ENCODE measurements around the gene NCAM2.

Gene NCAM2

GRCh38 chr21:21184771-21185528, 186.7 kb downstream of the NCAM2 start:
- Histone ChIP-seq H3K27me3 (no peaks in the 10 kb centered on the region), H3K4me3 (no peak overlapping the region), H4K20me1 (no peaks in the 10 kb centered on the region), H3K9ac (no peak overlapping the region), H3K4me2 (no peak overlapping the region), H3K9me3 (no peaks in the 10 kb centered on the region), H3K4me1 (no peaks in the 10 kb centered on the region), H3K27ac (no peak overlapping the region), H3K36me3 (no peaks in the 10 kb centered on the region)
- TF ChIP-seq Cebpa-rat (IDR thresholded peaks at IDR 0.05), result no peak

DNA sequence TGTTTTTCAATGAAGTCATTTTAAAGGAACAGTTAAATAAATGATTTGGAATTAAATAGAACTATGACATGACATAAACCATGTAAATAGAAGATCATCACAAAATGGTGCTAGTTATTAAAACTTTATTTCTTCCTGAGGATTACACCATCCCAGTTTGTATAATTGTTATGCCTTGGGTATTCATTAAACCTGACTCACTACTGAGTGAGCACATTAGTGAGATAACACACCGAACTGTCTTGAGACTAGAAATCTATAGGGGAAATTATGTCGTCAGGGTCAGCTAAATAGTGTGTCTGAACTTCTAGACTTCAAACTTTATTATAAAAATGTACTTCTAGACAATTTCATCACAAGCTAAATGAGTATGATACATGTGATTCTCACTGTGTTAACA, 189.4 kb downstream of the NCAM2 start:
- Histone ChIP-seq H3K4me1 (no peaks in the 10 kb centered on the region), H3K4me2 (no peak overlapping the region), H3K9ac (no peak overlapping the region), H4K20me1 (no peaks in the 10 kb centered on the region), H3K4me3 (no peak overlapping the region), H3K36me3 (no peaks in the 10 kb centered on the region), H3K9me3 (no peaks in the 10 kb centered on the region), H3K27ac (no peak overlapping the region), H3K27me3 (no peaks in the 10 kb centered on the region)
- no peak for TF ChIP-seq Cebpa-rat (IDR thresholded peaks at IDR 0.05)

GRCh38 chr21:21188513-21189195, 190.4 kb downstream of the NCAM2 start:
- no peak overlapping the region for H3K27ac ChIP-seq
- H4K20me1 ChIP-seq, result no peaks in the 10 kb centered on the region
- H3K27me3 ChIP-seq, result no peaks in the 10 kb centered on the region
- no peak overlapping the region for H3K4me3 ChIP-seq
- no peaks in the 10 kb centered on the region for H3K36me3 ChIP-seq
- no peaks in the 10 kb centered on the region for H3K4me1 ChIP-seq
- H3K9me3 ChIP-seq, result no peaks in the 10 kb centered on the region
- TF ChIP-seq Cebpa-rat (IDR thresholded peaks at IDR 0.05), result no peak
- no peak overlapping the region for H3K9ac ChIP-seq
- no peak overlapping the region for H3K4me2 ChIP-seq

GRCh38 chr21:21195417-21195943, 197.3 kb downstream of the NCAM2 start:
- no peak overlapping the region for H3K27ac ChIP-seq
- no peaks in the 10 kb centered on the region for H3K4me1 ChIP-seq
- H3K9ac ChIP-seq, result no peak overlapping the region
- no peaks in the 10 kb centered on the region for H3K9me3 ChIP-seq
- no peak overlapping the region for H3K4me3 ChIP-seq
- H3K27me3 ChIP-seq, result no peaks in the 10 kb centered on the region
- no peak for TF ChIP-seq Cebpa-rat (IDR thresholded peaks at IDR 0.05)
- no peak overlapping the region for H3K4me2 ChIP-seq
- no peaks in the 10 kb centered on the region for H4K20me1 ChIP-seq
- no peaks in the 10 kb centered on the region for H3K36me3 ChIP-seq

DNA sequence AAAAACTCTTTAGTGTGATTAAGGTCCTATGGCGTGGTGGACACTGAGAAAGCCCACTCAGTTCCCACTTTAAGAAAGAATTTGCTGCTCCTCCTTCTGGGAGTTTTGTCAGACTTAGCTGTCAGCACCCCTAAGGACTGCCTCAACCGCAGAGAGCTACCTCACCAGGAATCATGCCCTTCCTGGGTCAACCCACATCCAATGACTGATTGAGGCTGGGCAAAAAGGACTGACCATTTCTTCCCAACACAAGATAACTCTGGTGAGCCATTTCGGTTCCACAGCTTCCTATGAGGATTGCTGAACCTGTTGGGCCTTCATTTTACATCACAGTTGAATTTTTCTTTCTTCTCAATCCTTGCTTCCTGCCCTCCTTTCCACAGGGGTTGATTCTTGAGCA, 197.9 kb downstream of the NCAM2 start:
- Histone ChIP-seq H4K20me1 (no peaks in the 10 kb centered on the region), H3K4me1 (no peaks in the 10 kb centered on the region), H3K9ac (no peak overlapping the region), H3K4me3 (no peak overlapping the region), H3K27me3 (no peaks in the 10 kb centered on the region), H3K36me3 (no peaks in the 10 kb centered on the region), H3K4me2 (no peak overlapping the region), H3K27ac (no peak overlapping the region), H3K9me3 (no peaks in the 10 kb centered on the region)
- TF ChIP-seq Cebpa-rat (IDR thresholded peaks at IDR 0.05), result no peak

DNA sequence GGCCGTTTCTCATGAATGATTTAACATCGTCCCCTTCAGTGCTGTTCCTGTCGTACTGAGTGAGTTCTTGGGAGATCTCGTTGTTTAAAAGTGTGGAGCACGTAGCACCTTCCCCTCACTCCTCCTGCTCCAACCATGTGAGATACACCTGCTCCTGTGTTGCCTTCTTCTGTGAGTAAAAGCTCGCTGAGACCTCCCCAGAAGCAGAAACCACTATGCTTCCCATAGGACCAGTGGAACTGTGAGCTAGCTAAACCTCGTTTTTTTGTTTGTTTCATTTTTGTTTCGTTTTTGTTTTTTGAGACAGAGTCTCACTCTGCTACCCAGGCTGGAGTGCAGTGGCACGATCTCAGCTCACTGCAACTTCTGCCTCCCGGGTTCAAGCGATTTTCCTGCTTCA, 198.6 kb downstream of the NCAM2 start:
- TF ChIP-seq Cebpa-rat (IDR thresholded peaks at IDR 0.05), result no peak
- no peaks in the 10 kb centered on the region for H4K20me1 ChIP-seq
- no peak overlapping the region for H3K27ac ChIP-seq
- H3K9ac ChIP-seq, result no peak overlapping the region
- no peaks in the 10 kb centered on the region for H3K36me3 ChIP-seq
- no peaks in the 10 kb centered on the region for H3K9me3 ChIP-seq
- no peaks in the 10 kb centered on the region for H3K4me1 ChIP-seq
- no peak overlapping the region for H3K4me3 ChIP-seq
- no peak overlapping the region for H3K4me2 ChIP-seq
- no peaks in the 10 kb centered on the region for H3K27me3 ChIP-seq

- no peak overlapping the region for H3K27ac ChIP-seq
- no peak for TF ChIP-seq Cebpa-rat (IDR thresholded peaks at IDR 0.05)
- H3K4me1 ChIP-seq, result no peaks in the 10 kb centered on the region
- no peak overlapping the region for H3K9ac ChIP-seq
- H3K4me2 ChIP-seq, result no peak overlapping the region
- no peaks in the 10 kb centered on the region for H3K9me3 ChIP-seq
- no peaks in the 10 kb centered on the region for H4K20me1 ChIP-seq
- H3K36me3 ChIP-seq, result no peaks in the 10 kb centered on the region
- no peaks in the 10 kb centered on the region for H3K27me3 ChIP-seq
- H3K4me3 ChIP-seq, result no peak overlapping the region
Observed at GRCh38 chr21:21199342-21200102, 201.3 kb downstream of the NCAM2 start.

GRCh38 chr21:21200103-21200938, 202.1 kb downstream of the NCAM2 start:
- Histone ChIP-seq H4K20me1 (no peaks in the 10 kb centered on the region), H3K27ac (no peak overlapping the region), H3K4me1 (no peaks in the 10 kb centered on the region), H3K9me3 (no peaks in the 10 kb centered on the region), H3K4me2 (peak overlapping the region; percentile 30; the same call in 1 of the 2 replicates), H3K4me3 (no peak overlapping the region), H3K9ac (no peak overlapping the region), H3K36me3 (no peaks in the 10 kb centered on the region), H3K27me3 (no peaks in the 10 kb centered on the region)
- no peak for TF ChIP-seq Cebpa-rat (IDR thresholded peaks at IDR 0.05)

DNA sequence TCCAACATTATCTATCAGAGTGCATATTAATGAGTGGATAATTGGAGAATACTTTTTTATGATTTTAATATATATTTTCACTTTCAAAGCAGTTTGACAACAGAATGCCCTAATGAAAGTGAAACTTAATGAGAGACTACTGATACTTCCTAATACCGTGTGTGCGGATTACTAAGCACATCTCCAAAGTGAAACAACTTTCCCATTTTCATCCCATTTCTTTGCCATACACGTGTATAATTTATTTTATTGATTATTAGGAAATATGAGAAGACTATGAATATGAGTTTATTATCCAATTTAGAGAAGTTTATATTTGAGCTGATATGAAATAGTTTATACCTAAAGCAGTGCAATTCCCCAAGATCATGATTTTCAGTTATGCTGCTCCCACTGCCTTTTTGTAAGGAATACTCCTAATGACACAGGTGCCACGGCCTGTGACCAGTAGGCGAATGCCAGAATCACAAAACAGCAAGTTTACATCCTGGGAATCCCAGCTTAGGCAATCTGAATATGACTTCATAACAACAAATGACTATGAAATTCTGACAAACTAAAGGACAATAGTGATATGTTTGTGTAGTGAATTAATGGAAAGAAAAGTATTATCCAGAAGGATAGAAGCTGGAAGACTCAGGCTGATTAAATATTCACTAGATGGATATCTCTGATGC, 202.9 kb downstream of the NCAM2 start:
- Histone ChIP-seq H3K9me3 (no peaks in the 10 kb centered on the region), H3K36me3 (no peaks in the 10 kb centered on the region), H4K20me1 (no peaks in the 10 kb centered on the region), H3K4me2 (peak overlapping the region; percentile 30; the same call in 1 of the 2 replicates), H3K27ac (no peak overlapping the region), H3K4me1 (no peaks in the 10 kb centered on the region), H3K27me3 (no peaks in the 10 kb centered on the region), H3K4me3 (no peak overlapping the region), H3K9ac (no peak overlapping the region)
- TF ChIP-seq Cebpa-rat (IDR thresholded peaks at IDR 0.05), result no peak
